Activated CD8-positive, alpha-beta memory T cell treated with anti-CD3 and anti-CD28 coated beads, Interleukin-2, amount 10 ng/mL, durations not matched to agents 7 days and 5 days (primary cell): Measurements from ENCODE around the gene UNC5CL. TPM values are rescaled to one million over a fixed set of nuclear protein-coding genes. Genes with fewer than 3 reads are reported as not detected.

Experiments used
- ATAC-seq: fragments of 150-1000 bp; cut with Tn5 transposase; one replicate; pipeline ENCODE4 v1.10.0; 2021; ENCODE audit warnings: moderate library complexity
- CTCF ChIA-PET: fragments of 350-600 bp; sonication (Branson Sonifier 250); formaldehyde crosslinking; loops from one replicate; lab custom pipeline; 2021; ENCODE audit warnings: antibody characterized with exemption; lab: Charles Lee
- DNase-seq: peaks from one replicate; pipeline ENCODE4 v3.0.0-alpha.2; 2020
- H3K27ac Mint-ChIP-seq: one replicate; pipeline ENCODE4 v1.8.0; 2021; ENCODE audit warnings: mild to moderate bottlenecking, mixed read lengths
- H3K27me3 Mint-ChIP-seq: one replicate; pipeline ENCODE4 v1.8.0; 2021; ENCODE audit warnings: mixed read lengths
- H3K36me3 Mint-ChIP-seq: one replicate; pipeline ENCODE4 v1.8.0; 2021; ENCODE audit warnings: mild to moderate bottlenecking, mixed read lengths
- H3K4me1 Mint-ChIP-seq: one replicate; pipeline ENCODE4 v1.8.0; 2021; ENCODE audit warnings: mixed read lengths
- H3K4me3 Mint-ChIP-seq: one replicate; pipeline ENCODE4 v1.8.0; 2021; ENCODE audit warnings: mild to moderate bottlenecking, moderate library complexity, mixed read lengths
- H3K9me3 Mint-ChIP-seq: one replicate; pipeline ENCODE4 v1.8.0; 2022; ENCODE audit warnings: low read depth, mixed read lengths
- total RNA-seq, 2 experiments: library from RNA; stranded (reverse); gene quantifications; one replicate each; pipeline ENCODE4 v1.2.3, GENCODE V29; 2021

Gene UNC5CL
- total RNA-seq, 2 experiments from 2014 or later: 1.3 to 2.5 TPM

DNA sequence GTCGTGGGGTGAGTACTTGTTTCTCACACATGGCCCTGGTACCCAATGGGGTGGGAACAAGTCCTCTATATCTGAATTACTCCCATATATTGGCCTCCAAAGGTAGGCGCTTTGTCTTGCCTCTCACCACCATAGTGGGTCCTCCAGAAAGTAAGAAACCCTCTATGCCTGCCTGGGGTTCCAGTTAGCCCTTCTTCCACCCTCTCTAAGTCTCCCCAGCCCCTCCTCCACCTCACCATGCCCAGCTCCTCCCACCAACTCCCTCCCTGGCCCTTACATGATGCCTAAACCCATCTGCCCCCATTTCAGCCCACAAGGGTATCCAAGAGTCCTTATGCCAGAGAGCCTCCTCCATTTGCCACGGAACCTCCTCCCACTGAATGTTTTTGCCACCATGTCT, 4.1 kb upstream of the UNC5CL start:
- Mint-ChIP-seq H3K36me3 (no peaks in the 10 kb centered on the region), H3K4me1 (peaks cover 6% of the 10 kb centered on the region), H3K27me3 (no peaks in the 10 kb centered on the region), H3K27ac (no peak overlapping the region), H3K9me3 (no peaks in the 10 kb centered on the region), H3K4me3 (no peak overlapping the region)
- ATAC-seq: no peak
- no peak for DNase-seq
- CTCF ChIA-PET: interaction anchor here (2.6 kb wide), 1 partner anchor 15 kb away, joined by 8 read pairs; no protein-coding TSS in a partner anchor

DNA sequence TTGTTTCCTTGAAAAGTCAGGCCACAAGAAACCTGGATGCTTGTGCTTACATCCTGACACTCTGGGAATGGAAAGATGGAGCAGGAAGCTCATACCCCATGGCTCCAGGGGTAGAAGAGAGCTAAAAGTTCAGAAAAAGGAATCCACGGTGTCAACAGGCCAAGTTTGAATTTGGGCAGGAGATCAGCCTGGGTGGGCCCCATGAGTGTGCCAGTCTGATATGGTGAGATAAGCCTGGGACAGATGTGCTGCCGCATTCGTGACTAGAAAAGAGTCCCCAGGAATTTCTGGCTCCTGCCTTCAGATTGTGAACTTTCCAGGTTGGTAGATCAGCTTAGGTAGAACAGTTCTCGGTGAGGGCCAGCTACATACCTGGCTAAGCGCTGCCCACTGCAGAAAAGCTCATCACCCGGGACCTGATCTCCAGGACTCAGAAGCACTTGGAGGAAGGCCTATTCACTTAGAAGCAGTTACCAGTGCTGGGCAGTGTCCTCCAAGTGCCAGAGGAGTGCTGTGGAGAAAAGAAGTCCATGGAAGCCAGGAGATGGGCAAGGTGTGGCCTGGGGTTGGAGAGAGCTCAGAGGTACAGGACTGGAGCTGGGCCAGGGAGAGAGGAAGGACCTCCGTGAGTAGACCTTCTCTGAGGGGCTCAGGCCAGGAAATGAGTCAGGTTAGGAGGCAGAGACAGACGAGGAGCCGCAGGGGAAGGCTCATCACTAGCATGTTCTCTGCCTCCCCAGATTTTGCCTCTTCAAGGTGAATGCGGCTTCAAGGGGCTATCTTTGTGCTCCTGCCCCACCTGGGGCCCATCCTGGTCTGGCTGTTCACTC, 3.4 kb upstream of the UNC5CL start, which contains the start of gene TSPO2:
TSS of gene TSPO2 (plus strand) at position 242 of the 830 bp plus-strand sequence. CDS start at position 761, 519 bp downstream.
- ATAC-seq: no peak
- Mint-ChIP-seq H3K36me3 (no peaks in the 10 kb centered on the region), H3K27ac (no peak within 1 kb of the TSS), H3K4me1 (peaks cover 6% of the 10 kb centered on the region), H3K9me3 (no peaks in the 10 kb centered on the region), H3K27me3 (no peaks in the 10 kb centered on the region), H3K4me3 (no peak within 1 kb of the TSS)
- CTCF ChIA-PET: interaction anchor here (1.1 to 2.6 kb wide), 4 partner anchors 10 to 20 kb away, joined by 3 to 8 read pairs (median 4); no protein-coding TSS in a partner anchor
- DNase-seq: no peak

DNA sequence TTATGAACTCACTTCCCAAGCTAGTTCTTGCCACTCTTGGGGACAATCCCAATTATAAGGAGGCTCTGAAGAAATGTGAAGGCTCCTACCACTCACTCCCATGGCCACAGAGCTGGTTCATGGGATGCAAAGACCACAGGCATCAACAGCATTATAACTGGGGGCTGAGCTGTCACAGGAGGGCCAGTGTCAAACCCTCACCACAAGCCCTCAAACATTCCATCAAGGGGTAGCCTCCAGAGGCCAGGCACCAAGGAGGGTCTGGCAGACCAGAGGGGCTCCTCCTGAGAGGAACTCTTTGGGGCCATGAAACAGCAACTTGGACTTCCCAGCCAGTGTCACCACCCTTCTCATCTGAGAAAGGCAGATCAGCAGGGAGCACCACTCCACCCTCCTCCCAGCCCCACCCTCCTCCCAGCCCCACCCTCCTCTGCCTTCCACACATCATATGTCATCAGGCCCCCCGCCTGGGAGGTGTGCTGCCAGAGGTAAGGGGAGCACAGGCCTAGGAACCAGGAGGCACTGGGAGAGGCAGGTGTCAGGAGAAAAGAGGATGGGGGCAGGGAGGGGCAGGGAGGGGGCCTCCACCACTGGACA, 2.0 kb upstream of the UNC5CL start:
- ATAC-seq (no peak), DNase-seq (no peak)
- H3K27ac Mint-ChIP-seq: no peak overlapping the region
- CTCF ChIA-PET: interaction anchor here (1.1 to 6.1 kb wide), 4 partner anchors 13 to 27 kb away, joined by 3 to 82 read pairs (median 7); no protein-coding TSS in a partner anchor
- H3K9me3 Mint-ChIP-seq: no peaks in the 10 kb centered on the region
- H3K4me3 Mint-ChIP-seq: no peak overlapping the region
- H3K36me3 Mint-ChIP-seq: no peaks in the 10 kb centered on the region
- H3K4me1 Mint-ChIP-seq: peaks cover 6% of the 10 kb centered on the region
- no peaks in the 10 kb centered on the region for H3K27me3 Mint-ChIP-seq

DNA sequence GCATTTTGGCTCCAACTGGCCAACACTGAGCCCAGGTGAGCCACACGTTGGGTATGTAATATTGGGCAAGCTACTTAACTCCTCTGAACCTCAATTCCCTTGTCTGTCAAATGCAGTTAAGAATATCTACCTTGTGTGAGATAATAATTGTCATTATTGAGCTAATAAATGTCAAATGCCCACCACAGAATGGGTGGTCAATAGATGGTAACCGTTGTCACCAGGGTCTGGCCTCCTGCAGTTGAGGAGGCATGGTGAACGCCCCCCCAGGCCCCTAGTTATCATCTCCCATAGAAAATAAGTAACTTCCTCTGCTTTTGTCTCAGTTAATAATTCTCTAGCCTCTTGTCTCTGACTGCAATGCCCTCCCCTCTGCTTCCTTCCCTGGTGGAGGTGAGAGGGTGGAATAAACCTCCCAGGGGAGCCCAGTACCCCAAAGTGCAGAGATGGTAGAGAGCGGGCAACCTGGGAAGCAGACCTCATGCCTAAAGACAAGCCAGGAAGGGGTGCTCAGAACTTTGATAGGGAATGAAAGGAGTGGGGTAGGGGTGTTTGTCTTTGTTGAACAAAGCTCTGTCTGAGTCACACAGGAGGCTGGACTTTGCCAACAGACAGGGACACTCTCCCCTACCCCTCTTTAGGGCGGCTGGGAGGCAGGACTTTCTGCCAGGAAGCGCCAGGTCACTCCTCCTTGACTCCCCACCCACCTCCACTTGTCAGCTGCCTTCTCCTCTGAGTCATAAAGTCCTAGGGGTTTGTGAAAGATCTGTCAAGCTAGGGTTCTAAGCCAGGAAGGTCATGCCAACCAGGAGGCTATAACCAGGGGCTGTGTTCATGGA, 1.3 kb upstream of the UNC5CL start:
- ATAC-seq: no peak
- Mint-ChIP-seq H3K4me1 (peaks cover 6% of the 10 kb centered on the region), H3K4me3 (no peak overlapping the region), H3K27ac (no peak overlapping the region), H3K27me3 (no peaks in the 10 kb centered on the region), H3K36me3 (no peaks in the 10 kb centered on the region), H3K9me3 (no peaks in the 10 kb centered on the region)
- CTCF ChIA-PET: interaction anchor here (0.7 to 6.1 kb wide), 9 partner anchors 10 to 186 kb away, joined by 3 to 82 read pairs (median 5); no protein-coding TSS in a partner anchor
- no peak for DNase-seq

DNA sequence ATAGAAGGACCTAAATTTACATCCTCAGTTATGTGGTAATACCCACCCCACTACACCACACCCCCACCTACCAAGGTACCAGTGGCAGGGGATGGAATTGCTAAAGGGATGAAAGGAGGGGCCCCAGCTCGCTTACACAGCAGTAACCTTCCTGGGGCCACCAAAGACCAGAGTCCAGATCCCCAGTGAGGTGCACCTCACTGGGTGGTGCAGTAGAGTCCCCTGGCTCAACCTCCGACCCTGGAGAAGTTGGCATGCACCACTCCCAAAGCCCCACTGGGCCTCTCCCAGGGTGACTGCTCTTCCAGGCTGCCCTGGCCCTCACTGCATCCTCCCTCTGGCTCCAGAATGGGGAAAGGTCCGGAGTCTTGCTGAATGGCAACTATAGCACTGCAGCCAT, 816 bp downstream of the UNC5CL start:
- ATAC-seq: no peak
- Mint-ChIP-seq H3K9me3 (no peaks in the 10 kb centered on the region), H3K27ac (no peak overlapping the region), H3K36me3 (no peaks in the 10 kb centered on the region), H3K4me3 (no peak overlapping the region), H3K27me3 (no peaks in the 10 kb centered on the region), H3K4me1 (peaks cover 6% of the 10 kb centered on the region)
- no peak for DNase-seq
- CTCF ChIA-PET: interaction anchor here (1.1 to 6.1 kb wide), 5 partner anchors 9 to 25 kb away, joined by 5 to 82 read pairs (median 9); no protein-coding TSS in a partner anchor

DNA sequence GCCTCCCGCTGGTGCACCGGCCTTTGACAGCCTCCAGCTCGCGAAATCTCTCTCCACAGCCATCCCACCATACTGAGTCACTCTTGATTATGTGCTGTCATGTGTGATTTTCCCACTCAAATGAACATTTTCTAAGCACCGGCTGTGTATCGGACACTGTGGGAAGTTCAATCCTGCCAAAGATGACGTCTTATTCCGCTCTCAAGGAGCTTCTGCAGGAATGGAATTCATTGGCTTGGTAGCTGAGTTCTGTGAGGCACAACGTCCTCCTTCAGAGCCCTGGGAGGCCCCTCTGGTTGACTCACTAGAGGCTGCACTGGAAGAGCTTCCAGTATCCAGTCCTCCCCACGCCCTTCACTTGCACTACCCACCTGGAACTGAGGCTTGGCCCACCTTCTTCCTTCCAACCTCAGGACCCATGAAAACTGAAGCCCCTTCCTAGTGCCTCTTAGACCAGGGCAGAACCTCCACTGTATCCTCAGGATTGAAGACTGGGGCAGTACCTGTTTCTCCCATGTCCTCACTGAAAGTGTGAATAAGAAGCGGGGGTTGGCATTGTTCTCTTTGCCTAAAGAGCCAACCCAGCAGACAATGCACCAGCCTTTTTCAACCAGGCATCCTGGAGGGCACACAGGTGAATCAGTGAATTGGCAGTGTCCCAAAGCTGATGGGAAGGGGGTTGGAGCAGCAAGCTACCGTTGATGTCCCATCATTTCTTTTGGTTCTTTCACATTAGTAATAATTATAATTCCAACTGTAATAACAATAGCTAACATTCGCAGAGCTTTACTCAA, 1.7 kb downstream of the UNC5CL start:
- CTCF ChIA-PET: interaction anchor here (1.1 to 6.1 kb wide), 6 partner anchors 8 to 145 kb away, joined by 3 to 82 read pairs (median 6); no protein-coding TSS in a partner anchor
- H3K4me1 Mint-ChIP-seq: peaks cover 6% of the 10 kb centered on the region
- no peak overlapping the region for H3K27ac Mint-ChIP-seq
- H3K4me3 Mint-ChIP-seq: no peak overlapping the region
- no peaks in the 10 kb centered on the region for H3K9me3 Mint-ChIP-seq
- no peaks in the 10 kb centered on the region for H3K27me3 Mint-ChIP-seq
- no peaks in the 10 kb centered on the region for H3K36me3 Mint-ChIP-seq
- no peak for ATAC-seq
- DNase-seq: no peak

DNA sequence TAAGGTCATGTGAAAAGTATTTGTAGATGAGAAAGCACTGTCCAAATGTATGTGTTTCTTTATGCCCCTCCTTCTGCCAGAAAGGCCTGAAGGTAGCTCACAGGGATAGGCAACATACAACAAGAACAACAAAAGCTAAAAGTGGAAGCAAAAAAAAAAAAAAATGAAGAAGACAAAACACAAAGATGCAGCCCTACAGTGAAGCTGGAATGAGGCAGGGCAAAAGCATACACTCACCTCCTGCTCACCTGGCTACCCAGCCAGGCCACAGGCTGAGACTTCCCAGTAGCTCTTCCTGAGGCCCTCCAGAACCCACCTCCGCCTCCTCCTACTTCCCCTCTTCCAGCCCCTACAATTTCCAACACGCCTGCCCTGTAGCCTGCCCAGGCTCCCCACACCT, 2.4 kb downstream of the UNC5CL start:
- CTCF ChIA-PET: interaction anchor here (0.6 to 6.1 kb wide), 7 partner anchors 8 to 146 kb away, joined by 3 to 82 read pairs (median 4); no protein-coding TSS in a partner anchor
- Mint-ChIP-seq H3K36me3 (no peaks in the 10 kb centered on the region), H3K27ac (no peak overlapping the region), H3K9me3 (no peaks in the 10 kb centered on the region), H3K4me1 (peaks cover 6% of the 10 kb centered on the region), H3K27me3 (no peaks in the 10 kb centered on the region), H3K4me3 (no peak overlapping the region)
- no peak for ATAC-seq
- DNase-seq: no peak

DNA sequence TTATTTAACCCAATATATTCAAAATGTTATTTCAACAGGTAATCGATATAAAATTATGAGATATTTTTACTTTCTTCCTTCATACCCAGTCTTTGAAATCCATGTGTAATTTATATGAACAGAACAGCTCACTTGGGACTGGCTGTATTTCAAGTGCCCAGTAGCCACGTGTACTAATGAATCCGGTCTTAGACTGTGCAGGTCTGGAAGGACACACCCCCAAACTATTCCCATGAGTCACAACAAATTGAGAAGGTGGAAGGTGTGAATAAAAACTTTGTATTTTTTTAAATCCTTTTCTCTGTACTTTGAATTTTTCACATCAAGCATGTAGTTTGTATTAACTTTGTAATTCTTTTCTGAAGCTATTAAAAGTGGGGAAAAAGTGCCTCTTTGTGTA, 2.8 kb downstream of the UNC5CL start:
- DNase-seq: no peak
- no peak overlapping the region for H3K4me3 Mint-ChIP-seq
- H3K27ac Mint-ChIP-seq: no peak overlapping the region
- no peaks in the 10 kb centered on the region for H3K9me3 Mint-ChIP-seq
- no peaks in the 10 kb centered on the region for H3K36me3 Mint-ChIP-seq
- CTCF ChIA-PET: interaction anchor here (0.6 to 6.1 kb wide), 7 partner anchors 8 to 146 kb away, joined by 3 to 82 read pairs (median 4); no protein-coding TSS in a partner anchor
- peaks cover 6% of the 10 kb centered on the region for H3K4me1 Mint-ChIP-seq
- ATAC-seq: no peak
- no peaks in the 10 kb centered on the region for H3K27me3 Mint-ChIP-seq

DNA sequence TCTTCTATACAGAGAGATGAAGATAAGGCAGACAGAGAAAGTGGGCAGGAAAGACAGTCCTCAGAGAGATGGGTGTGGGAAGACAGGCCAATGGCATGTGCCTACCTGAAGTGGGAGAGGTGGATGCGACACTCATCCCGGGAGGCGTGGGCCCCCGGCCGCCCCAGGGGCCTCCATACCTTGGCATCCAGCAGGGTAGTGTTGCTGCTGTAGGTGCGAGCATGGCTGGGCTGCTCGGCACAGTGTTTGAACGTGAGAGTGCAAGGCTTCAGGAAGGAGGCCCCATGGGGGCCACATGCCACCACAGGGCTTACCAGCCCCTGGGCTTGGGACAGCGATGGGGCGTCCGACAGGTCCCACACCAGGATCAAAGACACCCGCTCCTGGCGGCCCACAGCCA, 5.2 kb downstream of the UNC5CL start:
- Mint-ChIP-seq H3K4me1 (peaks cover 8% of the 10 kb centered on the region), H3K27me3 (no peaks in the 10 kb centered on the region), H3K36me3 (no peaks in the 10 kb centered on the region), H3K4me3 (no peak overlapping the region), H3K27ac (no peak overlapping the region), H3K9me3 (no peaks in the 10 kb centered on the region)
- CTCF ChIA-PET: no interaction called here
- ATAC-seq: no peak
- no peak for DNase-seq

DNA sequence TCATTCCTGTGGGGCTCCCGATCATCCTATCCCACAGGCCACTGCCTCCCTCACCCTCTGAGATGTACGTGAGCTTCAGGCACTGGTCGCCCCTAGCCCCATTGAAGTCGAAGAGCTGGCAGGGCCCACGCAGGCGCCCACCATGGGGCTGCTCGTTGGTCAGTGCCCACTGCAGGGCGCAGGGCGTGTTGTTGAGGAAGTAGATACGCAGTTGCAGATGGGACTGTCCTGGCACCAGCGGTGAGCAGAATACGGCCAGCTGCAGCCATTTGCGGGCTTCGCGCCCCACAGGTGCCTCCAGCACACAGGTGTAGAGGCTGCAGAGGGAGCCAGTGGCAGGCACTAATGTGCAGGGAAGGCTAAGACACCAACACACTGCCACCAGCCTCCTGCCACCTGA, 6.2 kb downstream of the UNC5CL start:
- CTCF ChIA-PET: no interaction called here

DNA sequence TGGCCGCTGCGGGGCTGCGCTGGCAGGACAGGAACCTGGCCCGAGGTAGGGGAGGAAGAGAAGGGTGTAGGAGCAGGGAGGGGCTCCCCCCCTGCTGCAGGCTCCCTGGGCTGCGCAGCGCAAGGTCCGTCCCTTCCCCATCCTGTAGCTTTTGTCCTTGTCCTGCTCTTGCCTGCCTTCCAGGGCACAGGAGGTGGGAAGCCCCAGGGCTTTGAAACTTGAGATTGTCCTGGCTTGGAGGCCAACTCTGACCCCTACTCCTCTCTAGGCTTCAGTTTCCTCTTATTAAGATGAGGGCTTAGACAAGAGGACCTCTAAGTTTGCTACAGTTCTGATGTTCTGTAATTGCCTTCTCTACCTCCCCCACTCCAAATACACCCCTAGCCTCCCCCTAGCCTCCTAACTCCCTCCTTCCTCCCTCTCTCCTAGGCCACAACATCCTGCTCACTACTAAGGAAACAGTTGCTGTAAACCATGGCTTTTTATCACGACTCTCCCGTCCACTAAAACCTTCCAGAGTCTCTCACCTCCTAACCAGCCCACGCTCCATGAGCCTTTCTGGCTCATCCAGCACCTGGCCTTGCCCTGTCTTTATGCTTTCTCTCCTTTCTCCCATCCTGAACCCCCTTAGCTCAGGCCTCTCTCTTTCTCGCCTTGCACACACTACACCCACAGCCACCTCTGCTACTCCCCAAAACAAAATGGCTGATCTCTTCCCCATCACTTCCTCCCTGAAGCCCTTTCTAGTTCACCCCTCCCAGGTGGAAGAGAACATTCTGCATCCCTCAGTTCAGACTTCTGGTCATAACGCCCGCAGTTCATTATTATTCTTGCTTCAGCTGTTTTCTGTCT, 10.2 kb downstream of the UNC5CL start:
- Mint-ChIP-seq H3K4me1 (peaks cover 19% of the 10 kb centered on the region), H3K36me3 (no peaks in the 10 kb centered on the region), H3K9me3 (no peaks in the 10 kb centered on the region), H3K27ac (peak overlapping the region; percentile 78), H3K27me3 (no peaks in the 10 kb centered on the region), H3K4me3 (peak overlapping the region; percentile 75)
- DNase-seq: no peak
- CTCF ChIA-PET: interaction anchor here (0.7 to 7.8 kb wide), 30 partner anchors 9 to 1163 kb away, joined by 3 to 82 read pairs (median 7); partner anchors contain the start of genes APOBEC2, NFYA, OARD1 and TSPO2
- peak; percentile 56 for ATAC-seq

More for the DNA sequence above, 6.2 kb downstream of the UNC5CL start:
- H3K27me3 Mint-ChIP-seq: no peaks in the 10 kb centered on the region
- H3K4me1 Mint-ChIP-seq: peaks cover 10% of the 10 kb centered on the region
- no peaks in the 10 kb centered on the region for H3K9me3 Mint-ChIP-seq
- no peaks in the 10 kb centered on the region for H3K36me3 Mint-ChIP-seq
- ATAC-seq (no peak), DNase-seq (no peak)
- no peak overlapping the region for H3K27ac Mint-ChIP-seq
- no peak overlapping the region for H3K4me3 Mint-ChIP-seq
